Activated naive CD8-positive, alpha-beta T cell treated with anti-CD3 and anti-CD28 coated beads, Interleukin-2, amount 50 U/mL, for 24 hours (primary cell): Measurements from ENCODE around the gene GPATCH8.
"Not testable (repeated sequence)": the region's sequence is repeated elsewhere in the genome, so short reads cannot be mapped to it uniquely, and the experiment has no call there.

ENCODE experiments used
- ATAC-seq: fragments of 150-1000 bp; cut with Tn5 transposase; one replicate; pipeline ENCODE4 v1.10.0; 2021
- DNase-seq: peaks from one replicate; pipeline ENCODE4 v3.0.0; 2021
- H3K27ac Mint-ChIP-seq: one replicate; pipeline ENCODE4 v1.8.0; 2021; ENCODE audit warnings: mild to moderate bottlenecking, mixed read lengths
- H3K27me3 Mint-ChIP-seq: one replicate; pipeline ENCODE4 v1.8.0; 2021; ENCODE audit warnings: mixed read lengths
- H3K36me3 Mint-ChIP-seq: one replicate; pipeline ENCODE4 v1.8.0; 2021; ENCODE audit warnings: low read depth, mixed read lengths
- H3K4me1 Mint-ChIP-seq: one replicate; pipeline ENCODE4 v1.8.0; 2021; ENCODE audit warnings: mixed read lengths
- H3K4me3 Mint-ChIP-seq: one replicate; pipeline ENCODE4 v1.8.0; 2021; ENCODE audit warnings: mild to moderate bottlenecking, moderate library complexity, mixed read lengths
- H3K9me3 Mint-ChIP-seq: one replicate; pipeline ENCODE4 v1.8.0; 2021; ENCODE audit warnings: mixed read lengths

The GPATCH8 gene

GRCh38 chr17:44503147-44504029 lies at the start of gene GPATCH8:
TSS of gene GPATCH8 (minus strand) at chr17:44503406. CDS start at chr17:44503370, 36 bp downstream.
- H3K27me3 Mint-ChIP-seq: peaks cover 6% of the 10 kb centered on the region
- H3K9me3 Mint-ChIP-seq: no peaks in the 10 kb centered on the region
- peak; percentile 97 for DNase-seq
- peaks cover 35% of the 10 kb centered on the region for H3K4me1 Mint-ChIP-seq
- peaks cover 9% of the 10 kb centered on the region for H3K36me3 Mint-ChIP-seq
- H3K27ac Mint-ChIP-seq: peak within 1 kb of the TSS; percentile 95
- peak; percentile 97 for ATAC-seq
- H3K4me3 Mint-ChIP-seq: peak within 1 kb of the TSS; percentile 91

- H3K36me3 Mint-ChIP-seq: no peaks in the 10 kb centered on the region
- no peak for ATAC-seq
- DNase-seq: no peak
- H3K27me3 Mint-ChIP-seq: peaks cover 35% of the 10 kb centered on the region
- H3K4me1 Mint-ChIP-seq: peaks cover 15% of the 10 kb centered on the region
- no peak overlapping the region for H3K4me3 Mint-ChIP-seq
- no peaks in the 10 kb centered on the region for H3K9me3 Mint-ChIP-seq
- H3K27ac Mint-ChIP-seq: no peak overlapping the region
These were observed 49.2 kb upstream of the GPATCH8 start for GRCh38 chr17:44552361-44552760.

- peaks cover 5% of the 10 kb centered on the region for H3K4me1 Mint-ChIP-seq
- no peak for ATAC-seq
- H3K36me3 Mint-ChIP-seq: no peaks in the 10 kb centered on the region
- no peak for DNase-seq
- H3K4me3 Mint-ChIP-seq: no peak overlapping the region
- H3K27me3 Mint-ChIP-seq: peaks cover 33% of the 10 kb centered on the region
- H3K27ac Mint-ChIP-seq: no peak overlapping the region
- no peaks in the 10 kb centered on the region for H3K9me3 Mint-ChIP-seq
These were observed 46.5 kb upstream of the GPATCH8 start for GRCh38 chr17:44549686-44550085.

GRCh38 chr17:44548376-44549230 lies 45.4 kb upstream of the GPATCH8 start:
- H3K9me3 Mint-ChIP-seq: no peaks in the 10 kb centered on the region
- H3K36me3 Mint-ChIP-seq: no peaks in the 10 kb centered on the region
- ATAC-seq: no peak
- no peak overlapping the region for H3K27ac Mint-ChIP-seq
- DNase-seq: no peak
- no peak overlapping the region for H3K4me3 Mint-ChIP-seq
- peaks cover 5% of the 10 kb centered on the region for H3K4me1 Mint-ChIP-seq
- H3K27me3 Mint-ChIP-seq: peaks cover 38% of the 10 kb centered on the region

GRCh38 chr17:44547625-44548267 lies 44.5 kb upstream of the GPATCH8 start:
- Mint-ChIP-seq H3K36me3 (no peaks in the 10 kb centered on the region), H3K9me3 (no peaks in the 10 kb centered on the region), H3K4me3 (no peak overlapping the region), H3K4me1 (peaks cover 5% of the 10 kb centered on the region), H3K27ac (no peak overlapping the region), H3K27me3 (peaks cover 38% of the 10 kb centered on the region)
- DNase-seq: no peak
- no peak for ATAC-seq

- DNase-seq (no peak), ATAC-seq (no peak)
- Mint-ChIP-seq H3K9me3 (no peaks in the 10 kb centered on the region), H3K36me3 (no peaks in the 10 kb centered on the region), H3K4me1 (peaks cover 5% of the 10 kb centered on the region), H3K27me3 (peaks cover 38% of the 10 kb centered on the region), H3K27ac (no peak overlapping the region), H3K4me3 (no peak overlapping the region)
These were observed 43.7 kb upstream of the GPATCH8 start for GRCh38 chr17:44546671-44547606.

GRCh38 chr17:44543905-44544523 lies 40.8 kb upstream of the GPATCH8 start:
- no peak overlapping the region for H3K4me3 Mint-ChIP-seq
- H3K4me1 Mint-ChIP-seq: peaks cover 5% of the 10 kb centered on the region

GRCh38 chr17:44543213-44543904 lies 40.2 kb upstream of the GPATCH8 start:
- H3K27ac Mint-ChIP-seq: no peak overlapping the region
- ATAC-seq (no peak), DNase-seq (no peak)
- peaks cover 5% of the 10 kb centered on the region for H3K4me1 Mint-ChIP-seq
- no peaks in the 10 kb centered on the region for H3K36me3 Mint-ChIP-seq
- H3K4me3 Mint-ChIP-seq: no peak overlapping the region
- no peaks in the 10 kb centered on the region for H3K9me3 Mint-ChIP-seq
- H3K27me3 Mint-ChIP-seq: peaks cover 23% of the 10 kb centered on the region

More at GRCh38 chr17:44543905-44544523, 40.8 kb upstream of the GPATCH8 start:
- H3K27me3 Mint-ChIP-seq: peaks cover 29% of the 10 kb centered on the region
- no peak overlapping the region for H3K27ac Mint-ChIP-seq
- ATAC-seq (no peak), DNase-seq (no peak)
- H3K9me3 Mint-ChIP-seq: no peaks in the 10 kb centered on the region
- no peaks in the 10 kb centered on the region for H3K36me3 Mint-ChIP-seq

GRCh38 chr17:44541884-44542581 lies 38.8 kb upstream of the GPATCH8 start:
- no peak overlapping the region for H3K4me3 Mint-ChIP-seq
- H3K36me3 Mint-ChIP-seq: no peaks in the 10 kb centered on the region
- DNase-seq: no peak
- peaks cover 23% of the 10 kb centered on the region for H3K27me3 Mint-ChIP-seq
- no peaks in the 10 kb centered on the region for H3K9me3 Mint-ChIP-seq
- no peak overlapping the region for H3K27ac Mint-ChIP-seq
- no peak for ATAC-seq
- H3K4me1 Mint-ChIP-seq: peaks cover 4% of the 10 kb centered on the region

GRCh38 chr17:44540246-44541084 lies 37.3 kb upstream of the GPATCH8 start:
- Mint-ChIP-seq H3K36me3 (no peaks in the 10 kb centered on the region), H3K9me3 (no peaks in the 10 kb centered on the region), H3K4me3 (no peak overlapping the region), H3K4me1 (no peaks in the 10 kb centered on the region), H3K27ac (no peak overlapping the region), H3K27me3 (peaks cover 13% of the 10 kb centered on the region)
- no peak for DNase-seq
- no peak for ATAC-seq

GRCh38 chr17:44539673-44540072 lies 36.5 kb upstream of the GPATCH8 start:
- Mint-ChIP-seq H3K4me1 (no peaks in the 10 kb centered on the region), H3K27me3 (peaks cover 8% of the 10 kb centered on the region), H3K27ac (no peak overlapping the region), H3K36me3 (no peaks in the 10 kb centered on the region), H3K4me3 (no peak overlapping the region), H3K9me3 (no peaks in the 10 kb centered on the region)
- DNase-seq (no peak), ATAC-seq (no peak)

- DNase-seq, H3K27ac Mint-ChIP-seq, H3K4me3 Mint-ChIP-seq, H3K36me3 Mint-ChIP-seq, H3K9me3 Mint-ChIP-seq, ATAC-seq, H3K27me3 Mint-ChIP-seq, H3K4me1 Mint-ChIP-seq: not testable (repeated sequence)
These were observed 34.7 kb upstream of the GPATCH8 start for GRCh38 chr17:44537922-44538321.
